Activated CD8-positive, alpha-beta memory T cell treated with anti-CD3 and anti-CD28 coated beads, Interleukin-2, amount 50 U/mL, for 48 hours (primary cell): ENCODE data around the gene EXOSC9.

Experiments
- DNase-seq: peaks from one replicate; pipeline ENCODE4 v3.0.0-alpha.2; 2020

EXOSC9 gene

GRCh38 chr4:121789960-121790829, 10.9 kb upstream of the EXOSC9 start:
- no peak for DNase-seq

GRCh38 chr4:121790976-121791375, 10.1 kb upstream of the EXOSC9 start:
- no peak for DNase-seq

- no peak for DNase-seq
Measured at GRCh38 chr4:121791481-121791880, 9.6 kb upstream of the EXOSC9 start.

- no peak for DNase-seq
Measured at GRCh38 chr4:121792966-121793365, 8.2 kb upstream of the EXOSC9 start.

GRCh38 chr4:121794505-121795188, 6.5 kb upstream of the EXOSC9 start:
- no peak for DNase-seq

GRCh38 chr4:121796283-121796682, 4.8 kb upstream of the EXOSC9 start:
- DNase-seq, result no peak

GRCh38 chr4:121799208-121799823, 1.8 kb upstream of the EXOSC9 start:
- DNase-seq, result no peak

- DNase-seq, result no peak
Measured at GRCh38 chr4:121799867-121800501, 1.1 kb upstream of the EXOSC9 start.

- DNase-seq, result no peak
Measured at GRCh38 chr4:121800638-121800960, 524 bp upstream of the EXOSC9 start.

GRCh38 chr4:121801715-121802075, 572 bp downstream of the EXOSC9 start:
- DNase-seq, result no peak

- no peak for DNase-seq
Measured at GRCh38 chr4:121806411-121806810, 5.3 kb downstream of the EXOSC9 start.

- no peak for DNase-seq
Measured at GRCh38 chr4:121811122-121811521, 10.0 kb downstream of the EXOSC9 start.

GRCh38 chr4:121814756-121815155, 13.6 kb downstream of the EXOSC9 start:
- DNase-seq, result no peak

- no peak for DNase-seq
Measured at GRCh38 chr4:121817006-121817405, 15.9 kb downstream of the EXOSC9 start.

GRCh38 chr4:121817701-121818100, 16.6 kb downstream of the EXOSC9 start:
- no peak for DNase-seq

- DNase-seq, result no peak
Measured at GRCh38 chr4:121818215-121818614, 17.1 kb downstream of the EXOSC9 start.

GRCh38 chr4:121819216-121819965, 18.3 kb downstream of the EXOSC9 start:
- no peak for DNase-seq

GRCh38 chr4:121822047-121822446, 20.9 kb downstream of the EXOSC9 start:
- DNase-seq, result no peak

GRCh38 chr4:121822796-121823504, 21.8 kb downstream of the EXOSC9 start:
- peak; percentile 67 for DNase-seq

- DNase-seq, result peak; percentile 96
Measured at GRCh38 chr4:121823505-121824170, 22.5 kb downstream of the EXOSC9 start, which contains the start of gene CCNA2. Gene CCNA2 (minus strand): TSS chr4:121823883. CDS start chr4:121823628, 255 bp downstream.

GRCh38 chr4:121824171-121824527, 23.0 kb downstream of the EXOSC9 start:
- DNase-seq, result no peak

GRCh38 chr4:121824950-121825349, 23.8 kb downstream of the EXOSC9 start:
- no peak for DNase-seq
